ENCODE results near the gene ITPKA.

The ITPKA gene

GRCh38 chr15:41494922-41495735 lies 1.5 kb downstream of the ITPKA start:
- Histone ChIP-seq H3K79me2 (ENCODE audit: insufficient read depth, low read length) (no peaks in the 10 kb centered on the region), H3K4me3 (ENCODE audit: low read depth, low read length, poor library complexity, severe bottlenecking) (peak overlapping the region; percentile 80), H3K9me2 (ENCODE audit: low read depth, low read length) (no peaks in the 10 kb centered on the region), H3K9ac (ENCODE audit: low read length) (no peak overlapping the region), H3F3A (ENCODE audit: insufficient read depth, low read length) (no peaks in the 10 kb centered on the region), H3K4me2 (ENCODE audit: low read length) (peak overlapping the region; percentile 100), H4K20me1 (ENCODE audit: insufficient read depth, low read length) (no peaks in the 10 kb centered on the region), H2AFZ (ENCODE audit: low read length) (no peak overlapping the region), H3K27me3 (ENCODE audit: insufficient read depth, low read length) (peaks cover 11% of the 10 kb centered on the region), H3K27ac (ENCODE audit: low read depth, low read length, poor library complexity, severe bottlenecking) (no peak overlapping the region), H3K9me3 (ENCODE audit: low read length) (no peaks in the 10 kb centered on the region), H3K4me1 (ENCODE audit: insufficient read depth, low read length, severe bottlenecking) (peaks cover 29% of the 10 kb centered on the region), H3K36me3 (ENCODE audit: insufficient read depth, low read length) (no peaks in the 10 kb centered on the region)
- TF ChIP-seq CTCF (IDR thresholded peaks at IDR 0.05; ENCODE audit: low read length) (no peak), EZH2 (IDR thresholded peaks at IDR 0.05; ENCODE audit: borderline replicate concordance, low read length) (no peak)

GRCh38 chr15:41495736-41496599 lies 2.3 kb downstream of the ITPKA start:
- no peaks in the 10 kb centered on the region for H4K20me1 ChIP-seq (ENCODE audit: insufficient read depth, low read length)

GRCh38 chr15:41498657-41499056 lies 5.0 kb downstream of the ITPKA start:
- no peak overlapping the region for H3K4me2 ChIP-seq (ENCODE audit: low read length)
- H3K36me3 ChIP-seq (ENCODE audit: insufficient read depth, low read length): no peaks in the 10 kb centered on the region
- no peak for TF ChIP-seq EZH2 (IDR thresholded peaks at IDR 0.05; ENCODE audit: borderline replicate concordance, low read length)
- no peak for TF ChIP-seq CTCF (IDR thresholded peaks at IDR 0.05; ENCODE audit: low read length)
- no peaks in the 10 kb centered on the region for H3K9me3 ChIP-seq (ENCODE audit: low read length)
- no peak overlapping the region for H3K9ac ChIP-seq (ENCODE audit: low read length)
- H3K79me2 ChIP-seq (ENCODE audit: insufficient read depth, low read length): no peaks in the 10 kb centered on the region
- no peak overlapping the region for H2AFZ ChIP-seq (ENCODE audit: low read length)
- H3K27me3 ChIP-seq (ENCODE audit: insufficient read depth, low read length): peaks cover 15% of the 10 kb centered on the region; the same call in 1 of the 2 replicates
- no peak overlapping the region for H3K27ac ChIP-seq (ENCODE audit: low read depth, low read length, poor library complexity, severe bottlenecking)
- H3K4me1 ChIP-seq (ENCODE audit: insufficient read depth, low read length, severe bottlenecking): peaks cover 44% of the 10 kb centered on the region
- H3K4me3 ChIP-seq (ENCODE audit: low read depth, low read length, poor library complexity, severe bottlenecking): no peak overlapping the region
- H3K9me2 ChIP-seq (ENCODE audit: low read depth, low read length): no peaks in the 10 kb centered on the region
- H4K20me1 ChIP-seq (ENCODE audit: insufficient read depth, low read length): no peaks in the 10 kb centered on the region
- no peaks in the 10 kb centered on the region for H3F3A ChIP-seq (ENCODE audit: insufficient read depth, low read length)

More at GRCh38 chr15:41495736-41496599, 2.3 kb downstream of the ITPKA start:
- H3K27me3 ChIP-seq (ENCODE audit: insufficient read depth, low read length): peaks cover 11% of the 10 kb centered on the region; the same call in 1 of the 2 replicates
- H3K4me2 ChIP-seq (ENCODE audit: low read length): peak overlapping the region; percentile 100
- H3K9me3 ChIP-seq (ENCODE audit: low read length): no peaks in the 10 kb centered on the region
- H3K9ac ChIP-seq (ENCODE audit: low read length): no peak overlapping the region
- no peaks in the 10 kb centered on the region for H3K79me2 ChIP-seq (ENCODE audit: insufficient read depth, low read length)
- H3K27ac ChIP-seq (ENCODE audit: low read depth, low read length, poor library complexity, severe bottlenecking): no peak overlapping the region
- H3K4me3 ChIP-seq (ENCODE audit: low read depth, low read length, poor library complexity, severe bottlenecking): peak overlapping the region; percentile 80
- H3K9me2 ChIP-seq (ENCODE audit: low read depth, low read length): no peaks in the 10 kb centered on the region
- H2AFZ ChIP-seq (ENCODE audit: low read length): no peak overlapping the region
- no peaks in the 10 kb centered on the region for H3F3A ChIP-seq (ENCODE audit: insufficient read depth, low read length)
- H3K4me1 ChIP-seq (ENCODE audit: insufficient read depth, low read length, severe bottlenecking): peaks cover 32% of the 10 kb centered on the region
- no peaks in the 10 kb centered on the region for H3K36me3 ChIP-seq (ENCODE audit: insufficient read depth, low read length)
- TF ChIP-seq CTCF (IDR thresholded peaks at IDR 0.05; ENCODE audit: low read length): no peak
- no peak for TF ChIP-seq EZH2 (IDR thresholded peaks at IDR 0.05; ENCODE audit: borderline replicate concordance, low read length)

Data from OCI-LY1 (cell line).